GM19452 (cell line): ENCODE data around the gene AKAP13.

Experiments
- ATAC-seq: cut with Tn5 transposase; IDR thresholded peaks from one replicate; pipeline ENCODE4 v1.9.1; 2021; ENCODE audit not compliant: unreplicated experiment

The AKAP13 gene

DNA sequence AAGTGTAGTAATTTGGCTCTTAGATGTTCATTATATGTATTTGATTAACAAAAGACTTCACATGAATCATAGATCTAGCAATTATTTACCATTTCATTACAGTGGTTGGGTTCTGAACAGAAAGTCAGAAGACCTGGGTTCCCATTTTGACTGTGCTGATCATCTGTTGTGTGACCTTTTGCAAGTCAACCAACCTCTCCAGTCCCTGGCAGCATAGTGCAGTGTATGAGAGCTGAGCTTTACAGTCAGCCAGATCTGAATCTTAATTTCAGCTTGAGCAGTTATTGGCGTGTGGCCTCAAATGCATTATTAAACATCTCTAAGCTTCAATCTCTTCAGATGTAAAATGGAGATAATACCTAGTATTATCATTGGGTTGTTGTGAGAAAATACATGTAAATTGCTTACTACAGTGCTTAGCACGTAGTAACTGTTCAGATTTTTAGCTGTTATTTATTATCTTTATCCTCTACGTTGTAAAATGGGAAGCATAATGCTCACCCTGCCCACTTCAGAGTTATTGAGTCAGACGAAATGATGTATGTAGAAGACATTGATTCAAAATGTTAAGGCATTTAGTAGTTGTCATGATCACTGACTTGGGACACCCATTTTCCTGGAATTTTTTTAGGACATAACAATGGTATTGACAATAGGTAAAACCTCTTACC, 310.3 kb downstream of the AKAP13 start:
- ATAC-seq = peak; percentile 46

DNA sequence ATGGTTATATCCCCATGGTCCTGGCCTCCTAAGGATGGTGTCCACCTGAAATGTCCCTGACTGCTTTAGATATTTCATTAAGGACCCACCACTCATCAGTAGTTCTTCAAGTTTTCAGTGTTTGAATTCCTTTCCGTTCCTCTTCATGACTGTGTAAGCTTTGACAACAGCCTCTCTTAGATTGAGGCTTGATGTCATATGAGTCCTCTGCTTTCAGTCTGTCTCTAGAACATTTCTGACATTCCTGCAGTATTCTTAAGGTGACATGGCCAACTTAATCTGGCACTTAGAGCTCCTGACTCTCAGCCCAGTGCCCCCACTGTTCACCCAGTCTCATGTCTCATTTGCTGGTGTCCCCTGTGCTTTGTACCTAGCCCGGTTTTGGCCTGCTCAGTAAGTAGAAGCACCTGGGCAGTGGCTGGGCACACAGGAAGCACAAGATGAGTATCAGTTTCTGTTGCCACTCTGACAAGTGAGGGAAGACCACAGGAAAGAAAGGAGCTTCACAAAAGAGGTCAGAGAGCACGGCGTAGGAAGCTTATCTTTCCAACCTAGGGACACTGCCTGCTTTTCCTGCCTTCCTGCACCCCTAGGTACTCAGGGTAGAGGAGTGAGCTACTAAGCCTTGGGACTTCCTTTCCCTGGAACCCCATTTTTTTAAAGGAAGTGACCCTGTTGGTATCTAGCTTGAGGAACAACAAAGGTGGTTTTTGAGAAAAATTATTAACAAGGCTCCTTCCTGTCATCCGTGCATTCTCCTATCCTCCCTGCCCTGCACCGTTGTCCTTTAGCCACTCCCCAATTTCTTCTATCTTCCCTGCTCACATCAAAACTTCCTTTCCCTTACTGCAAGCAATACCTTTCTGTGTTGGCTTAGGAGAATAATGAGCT, 311.2 kb downstream of the AKAP13 start:
- peak; percentile 47 for ATAC-seq

- no peak for ATAC-seq
These were observed 311.9 kb downstream of the AKAP13 start for GRCh38 chr15:85692321-85692720.

DNA sequence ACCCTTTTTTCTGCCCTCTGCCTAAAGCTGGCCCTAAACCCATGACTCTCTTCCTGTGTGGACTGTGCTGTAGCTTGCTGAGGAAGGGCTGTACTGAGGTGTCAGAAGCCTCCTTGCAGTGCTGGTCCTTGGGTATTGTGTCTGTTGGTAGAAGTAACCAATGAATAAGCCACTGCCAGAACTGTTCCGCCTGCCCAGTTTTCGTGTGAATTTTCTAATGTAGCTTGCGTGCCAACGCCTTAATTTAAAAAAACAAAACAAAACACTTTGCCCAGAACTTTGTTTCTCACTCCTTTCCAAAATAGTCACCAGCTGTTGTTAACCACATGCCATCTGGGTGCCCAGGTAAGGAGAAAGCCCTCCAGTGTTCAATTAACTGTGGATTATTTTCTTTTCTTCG, 312.5 kb downstream of the AKAP13 start:
- ATAC-seq = peak; percentile 44

DNA sequence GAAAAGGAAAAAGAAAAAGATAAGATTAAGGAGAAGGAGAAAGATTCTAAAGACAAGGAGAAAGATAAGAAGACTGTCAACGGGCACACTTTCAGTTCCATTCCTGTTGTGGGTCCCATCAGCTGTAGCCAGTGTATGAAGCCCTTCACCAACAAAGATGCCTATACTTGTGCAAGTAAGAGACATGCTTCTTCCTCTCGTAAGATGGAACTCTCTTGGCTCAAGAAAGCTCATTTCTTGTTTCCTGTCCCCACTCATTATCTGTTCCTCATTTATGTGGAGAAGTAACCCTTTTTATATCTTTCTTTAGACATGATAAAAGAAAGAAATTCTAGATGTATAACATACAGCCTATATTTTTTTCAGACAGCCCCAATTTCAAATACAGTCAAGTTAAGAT, 312.9 kb downstream of the AKAP13 start:
- peak; percentile 23 for ATAC-seq

DNA sequence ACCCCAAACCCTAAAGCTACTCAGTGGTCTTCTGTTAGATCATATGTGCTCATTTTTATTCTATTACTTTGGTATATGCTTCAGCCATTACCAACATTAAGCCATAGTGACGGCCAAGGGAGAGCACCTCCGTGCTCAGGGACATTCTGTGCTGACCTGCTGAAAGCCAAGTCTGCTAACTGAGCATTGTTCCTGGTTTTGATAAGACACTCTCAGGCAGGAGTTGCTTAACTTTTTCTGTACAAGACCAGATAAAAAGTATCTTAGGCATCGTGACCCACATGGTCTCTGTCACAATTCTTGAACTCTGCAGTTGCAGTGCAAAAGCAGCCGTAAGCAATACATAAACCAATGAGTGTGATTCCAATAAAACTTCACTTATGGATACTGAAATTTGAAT, 313.7 kb downstream of the AKAP13 start:
- ATAC-seq = no peak

DNA sequence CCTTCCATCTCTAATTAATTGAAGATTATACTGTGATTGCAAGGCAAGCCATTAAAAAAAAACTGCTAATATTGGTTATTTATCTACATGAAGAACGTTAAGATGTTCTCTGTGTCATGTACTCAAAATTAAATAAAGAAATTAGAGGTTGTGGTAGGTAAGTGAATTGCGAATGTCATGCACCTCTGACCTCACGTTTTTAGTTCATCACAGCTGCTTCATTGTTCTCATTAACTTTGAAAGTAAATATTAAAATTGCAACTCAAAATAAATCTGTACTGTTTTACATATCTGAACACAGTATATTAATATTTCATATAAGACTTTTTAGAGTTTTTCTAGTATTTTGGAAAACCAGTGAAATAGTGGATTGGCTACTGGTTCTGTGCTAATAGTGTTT, 320.4 kb downstream of the AKAP13 start:
- ATAC-seq = no peak

DNA sequence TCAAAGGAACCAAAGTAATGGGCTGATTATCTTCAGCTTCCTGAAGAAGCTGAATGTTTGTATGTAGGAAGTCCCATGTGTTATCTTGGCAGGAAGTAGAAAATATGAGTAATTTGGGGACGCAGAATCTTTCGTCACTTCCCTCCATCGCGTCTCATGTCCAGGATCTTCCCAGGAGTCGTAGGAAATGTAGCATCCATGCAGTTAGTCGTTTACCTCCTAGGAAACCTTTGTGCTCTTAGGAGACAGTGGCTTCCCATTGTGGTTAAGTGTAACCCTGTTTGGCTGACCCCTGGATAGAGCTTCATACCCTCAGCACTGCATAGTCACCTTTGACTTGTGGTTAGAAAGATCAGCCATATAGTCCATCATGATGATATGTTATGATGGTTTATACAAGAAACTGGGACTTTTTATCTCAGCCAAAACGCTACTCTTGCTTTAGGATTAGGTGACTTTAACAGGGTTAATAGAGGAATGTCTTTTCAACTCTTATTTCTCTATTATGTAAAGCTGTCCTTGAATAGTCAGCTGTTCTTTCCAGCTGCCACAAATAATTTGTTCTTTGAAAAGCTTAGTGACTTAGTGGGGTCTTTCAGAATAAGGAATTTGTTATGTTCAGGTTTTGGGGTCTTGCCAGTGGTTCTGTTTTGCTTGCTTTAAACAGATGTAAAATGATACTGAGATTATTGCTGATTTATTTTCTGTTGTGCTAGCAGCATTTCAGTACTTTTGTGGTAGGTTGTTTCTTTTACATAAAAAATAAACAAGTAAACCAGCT, 322.1 kb downstream of the AKAP13 start:
- no peak for ATAC-seq

- no peak for ATAC-seq
These were observed 323.7 kb downstream of the AKAP13 start for GRCh38 chr15:85704066-85704465.

DNA sequence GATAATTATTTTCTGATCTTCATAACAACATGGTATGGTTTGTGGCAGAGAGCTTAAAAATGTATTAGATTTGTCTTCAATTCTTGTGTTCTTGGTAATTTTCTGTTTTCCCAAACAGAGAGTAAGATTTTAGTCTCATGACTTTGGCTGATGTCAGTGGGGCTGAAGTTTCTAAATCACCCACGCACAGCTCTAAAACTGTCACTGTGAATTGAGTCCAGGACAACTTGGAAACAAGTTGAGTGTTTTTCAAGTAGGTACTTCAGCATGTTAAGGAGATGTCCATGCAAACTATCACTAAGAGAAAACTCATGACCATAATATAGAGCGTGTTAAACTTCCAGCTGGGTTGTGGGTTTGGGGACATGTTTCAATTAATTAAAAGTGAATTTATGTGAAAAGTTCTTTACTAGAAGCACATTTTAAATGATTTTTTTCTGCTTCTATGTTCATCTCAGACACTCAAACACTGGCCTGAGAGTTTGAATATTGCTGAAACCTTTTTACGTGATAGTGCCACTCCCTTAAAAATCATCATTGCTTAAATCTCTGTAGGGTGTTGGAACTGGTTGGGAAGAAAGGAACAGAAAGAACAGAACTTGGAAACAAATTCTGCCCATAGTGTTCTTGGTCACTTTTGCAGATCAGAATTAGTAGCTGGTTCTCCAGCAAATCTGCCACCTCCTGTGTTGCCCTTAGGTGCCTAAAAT, 324.5 kb downstream of the AKAP13 start:
- no peak for ATAC-seq

DNA sequence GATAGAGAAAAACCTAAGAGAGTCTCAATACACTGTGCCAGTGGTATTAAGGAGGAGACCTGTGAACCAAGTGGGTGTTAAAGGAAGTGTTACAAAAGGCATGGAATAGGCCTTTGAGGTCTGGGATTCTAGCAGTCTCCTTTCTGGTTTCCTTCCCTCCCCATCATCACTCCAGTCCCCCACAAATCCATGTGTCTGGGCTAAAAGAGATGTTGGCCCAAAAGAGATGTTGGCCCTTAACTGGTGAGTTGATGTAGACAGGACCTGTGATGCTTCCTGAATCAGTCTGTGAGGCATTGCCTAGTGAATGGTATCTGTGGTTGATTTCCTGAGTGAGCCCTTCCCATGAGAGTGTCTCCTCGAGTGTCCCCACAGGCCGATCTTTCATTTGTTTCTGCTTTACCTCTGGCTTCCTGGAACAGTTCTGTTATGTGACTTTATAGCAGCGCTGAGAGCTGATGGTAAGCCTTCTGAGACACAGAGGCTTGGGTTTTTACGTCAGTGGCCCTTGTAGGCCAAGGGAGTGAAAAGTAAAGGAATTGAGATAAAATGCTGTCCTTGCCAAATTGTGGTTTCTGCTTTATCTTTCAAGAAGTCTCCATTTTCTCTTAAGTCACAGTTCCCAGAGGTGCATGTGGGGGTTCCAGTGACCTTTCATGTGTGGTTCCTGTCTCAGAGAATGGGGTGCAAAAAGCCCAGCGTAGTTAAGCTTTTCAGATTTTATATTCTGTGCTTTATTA, 326.5 kb downstream of the AKAP13 start:
- peak; percentile 24 for ATAC-seq

DNA sequence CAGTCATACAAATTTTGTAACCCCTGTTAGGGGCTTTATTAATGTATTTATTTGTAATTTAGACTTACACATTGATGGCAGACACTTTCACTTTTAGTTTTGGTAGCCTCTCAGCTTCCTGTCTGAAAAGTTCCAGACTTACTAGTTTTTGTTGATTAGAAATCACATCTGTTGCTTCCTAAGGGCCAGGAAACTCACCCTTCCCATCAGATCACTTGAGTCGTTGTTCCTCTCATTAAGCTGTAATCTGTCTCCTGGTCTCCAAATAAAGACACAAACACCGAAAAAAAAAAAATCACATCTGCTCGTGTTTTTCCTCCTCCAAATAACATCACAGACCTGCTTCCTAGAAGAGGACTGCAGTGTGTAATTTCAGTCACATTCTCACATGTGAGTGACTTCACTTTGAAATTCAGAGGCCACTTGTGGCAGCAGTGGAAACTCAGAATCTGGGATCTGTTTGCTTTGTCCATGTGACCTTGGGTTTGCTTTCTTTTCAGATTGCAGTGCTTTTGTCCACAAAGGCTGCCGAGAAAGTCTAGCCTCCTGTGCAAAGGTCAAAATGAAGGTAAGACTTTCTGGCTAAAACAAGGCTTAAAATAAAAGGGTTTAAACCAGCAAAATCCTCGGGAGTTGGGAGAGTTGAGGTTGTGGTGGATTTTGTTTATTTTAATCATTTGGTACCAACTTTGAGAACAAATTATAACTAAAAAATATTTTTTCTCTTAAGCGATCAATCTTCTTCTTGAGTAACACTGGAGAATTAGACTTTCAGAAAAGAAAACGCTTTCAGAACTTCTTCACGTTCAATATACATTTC, 327.3 kb downstream of the AKAP13 start:
- ATAC-seq = peak; percentile 8

- ATAC-seq = no peak
These were observed 328.1 kb downstream of the AKAP13 start for GRCh38 chr15:85708402-85708941.

GRCh38 chr15:85709250-85709649, 328.8 kb downstream of the AKAP13 start:
- no peak for ATAC-seq

DNA sequence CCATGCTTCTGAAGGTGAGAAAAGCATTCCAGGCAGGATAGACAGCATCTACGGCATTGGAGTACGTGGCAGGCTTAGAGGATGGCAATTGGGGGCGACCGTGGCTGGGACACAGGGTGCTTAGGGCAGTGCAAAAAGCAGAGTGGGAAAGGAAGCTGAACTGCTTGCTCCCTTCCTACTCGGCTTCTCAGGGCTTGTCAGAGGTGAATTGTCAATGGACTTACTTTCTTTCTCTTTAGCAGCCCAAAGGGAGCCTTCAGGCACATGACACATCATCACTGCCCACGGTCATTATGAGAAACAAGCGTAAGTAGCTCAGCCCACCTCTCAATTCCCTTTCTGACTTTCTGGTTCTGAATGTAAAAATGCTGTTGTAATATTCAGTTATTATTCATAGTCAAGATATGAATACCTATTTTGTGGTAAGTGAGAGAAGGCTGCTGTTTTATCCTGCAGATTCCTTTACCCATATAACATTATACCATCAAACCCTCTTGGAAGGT, 330.0 kb downstream of the AKAP13 start:
- ATAC-seq = peak; percentile 65

DNA sequence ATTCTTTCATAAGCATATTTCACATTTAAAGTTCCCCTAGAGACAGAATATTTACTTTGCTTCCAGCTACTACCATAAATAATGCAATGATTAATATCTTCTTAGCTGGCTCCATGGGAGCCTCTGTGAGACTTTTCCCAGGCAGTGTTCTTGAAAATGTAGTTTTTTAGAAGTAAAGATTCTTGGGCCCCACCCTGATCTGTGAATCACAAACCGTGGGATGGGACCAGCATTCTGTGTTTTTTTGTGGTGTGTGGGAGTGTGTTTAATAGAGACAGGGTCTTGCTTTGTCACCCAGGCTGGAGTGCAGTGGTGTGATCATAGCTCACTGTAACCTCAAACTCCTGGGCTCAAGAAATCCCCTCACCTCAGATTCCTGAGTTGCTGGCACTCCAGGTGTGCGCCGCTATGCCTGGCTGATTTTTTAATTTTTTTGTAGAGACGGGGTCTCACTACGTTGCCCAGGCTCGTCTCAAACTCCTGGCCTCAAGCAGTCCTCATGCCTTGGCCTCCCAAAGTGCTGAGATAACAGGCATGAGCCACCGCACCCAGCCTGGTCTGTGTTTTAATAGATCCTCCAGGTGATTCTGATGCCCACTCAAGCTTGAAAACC, 331.3 kb downstream of the AKAP13 start:
- ATAC-seq = no peak

GRCh38 chr15:85716261-85716660, 335.9 kb downstream of the AKAP13 start:
- ATAC-seq = no peak

DNA sequence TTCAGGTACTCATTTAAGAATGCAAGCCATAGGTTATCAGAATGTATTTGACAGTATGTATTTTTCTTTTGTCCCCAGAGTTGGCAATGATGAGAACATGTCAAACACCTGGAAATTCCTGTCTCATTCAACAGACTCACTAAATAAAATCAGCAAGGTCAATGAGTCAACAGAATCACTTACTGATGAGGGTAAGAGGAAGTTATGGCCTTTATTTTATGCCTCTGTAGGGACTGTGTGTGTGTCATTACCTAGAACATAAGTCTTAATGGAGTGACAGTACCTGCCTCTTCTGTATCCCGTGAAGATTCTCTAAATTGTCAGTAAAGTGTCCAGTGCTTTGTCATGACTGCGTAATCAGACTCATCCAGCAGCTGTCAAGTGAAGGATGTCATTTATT, 336.8 kb downstream of the AKAP13 start:
- ATAC-seq = no peak
